HUDEP-2 (cell line): ENCODE measurements around the gene SPANXD.
"Not testable (repeated sequence)": the region's sequence is repeated elsewhere in the genome, so short reads cannot be mapped to it uniquely, and the experiment has no call there.

Experiments
- DNase-seq, 76 experiments: peaks; one replicate each; lab custom pipeline; 2025; ENCODE audit not compliant: unreplicated experiment in 76 of 76; lab: John Stamatoyannopoulos, UW

Gene SPANXD

GRCh38 chrX:141698639-141699038, at the start of gene SPANXD:
SPANXD (minus strand) TSS chrX:141698739; CDS start chrX:141698405, 334 bp downstream.
- not testable (repeated sequence) for DNase-seq

DNA sequence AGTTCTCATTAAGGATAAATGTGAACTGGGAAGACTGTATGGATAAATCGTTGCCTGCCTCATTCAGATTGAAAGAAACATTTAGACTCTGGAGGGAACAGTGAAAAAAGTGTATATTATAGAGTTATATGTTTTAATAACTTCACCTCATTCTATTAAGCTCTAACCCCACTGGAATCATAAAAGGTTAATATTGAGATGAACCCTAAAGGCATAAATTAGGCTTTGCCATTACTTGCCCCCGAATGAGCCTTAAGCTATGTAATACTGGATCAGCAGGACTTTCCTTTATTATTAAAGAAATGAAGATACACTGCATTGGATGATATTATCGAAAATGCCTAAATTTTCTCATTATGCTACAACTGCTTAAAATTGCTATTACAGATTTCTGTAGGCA, 44.1 kb upstream of the SPANXD start:
- no peak for DNase-seq

GRCh38 chrX:141736656-141737055, 38.1 kb upstream of the SPANXD start:
- DNase-seq: no peak

DNA sequence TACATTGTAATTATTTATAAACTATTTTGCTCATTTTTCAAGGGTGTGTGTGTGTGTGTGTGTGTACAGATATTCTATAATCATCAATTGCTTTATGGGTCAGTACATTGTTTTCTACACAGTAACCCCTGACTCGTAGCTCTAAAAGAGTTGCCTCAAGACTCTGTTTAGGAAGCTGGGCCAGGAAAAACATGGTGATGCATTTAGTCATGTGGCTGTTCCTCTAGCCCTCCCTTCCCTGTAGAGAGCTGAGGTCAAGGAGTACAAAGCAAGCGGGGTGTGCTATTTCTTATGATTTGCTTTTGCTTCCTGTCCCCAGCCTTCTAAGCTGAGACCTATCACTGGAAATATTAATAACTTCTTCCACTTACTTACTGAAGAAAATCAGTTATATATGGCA, 34.8 kb upstream of the SPANXD start:
- no peak for DNase-seq

DNA sequence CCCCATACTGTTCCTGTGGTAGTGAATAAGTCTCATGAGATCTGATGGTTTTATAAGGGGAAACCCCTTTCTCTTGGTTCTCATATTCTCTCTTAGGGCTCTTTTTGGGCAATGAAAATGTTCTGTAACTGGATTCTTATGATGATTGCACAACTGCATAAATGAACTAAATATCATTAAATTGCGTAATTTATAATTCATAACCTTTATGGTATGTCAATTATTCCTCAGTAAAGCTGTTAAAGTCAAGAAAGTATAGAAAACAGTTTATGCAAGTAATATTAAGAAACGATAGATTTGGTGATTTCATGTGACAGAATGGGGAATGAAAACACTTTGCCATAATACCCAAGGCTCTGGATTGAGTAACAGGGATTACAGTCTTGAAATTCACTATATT, 33.5 kb upstream of the SPANXD start:
- no peak for DNase-seq

DNA sequence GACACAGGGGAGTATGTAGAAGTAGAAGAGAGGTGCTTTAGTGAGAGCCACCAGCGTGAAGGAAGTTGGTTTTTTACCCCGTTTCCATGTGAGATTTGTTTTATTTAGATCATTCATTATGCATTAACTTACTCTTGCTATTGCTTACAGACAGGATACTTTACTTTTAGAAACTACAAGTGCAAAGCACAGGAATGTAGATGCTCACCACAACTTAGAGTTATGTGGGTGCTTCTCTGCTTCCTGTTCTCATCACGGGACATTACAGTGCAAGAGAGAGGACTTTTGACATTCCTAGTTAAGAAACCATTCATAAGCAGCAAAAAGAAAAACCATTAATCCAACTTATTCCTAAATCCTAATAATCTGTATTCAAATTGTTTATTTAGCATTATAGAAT, 25.6 kb upstream of the SPANXD start:
- DNase-seq: no peak

DNA sequence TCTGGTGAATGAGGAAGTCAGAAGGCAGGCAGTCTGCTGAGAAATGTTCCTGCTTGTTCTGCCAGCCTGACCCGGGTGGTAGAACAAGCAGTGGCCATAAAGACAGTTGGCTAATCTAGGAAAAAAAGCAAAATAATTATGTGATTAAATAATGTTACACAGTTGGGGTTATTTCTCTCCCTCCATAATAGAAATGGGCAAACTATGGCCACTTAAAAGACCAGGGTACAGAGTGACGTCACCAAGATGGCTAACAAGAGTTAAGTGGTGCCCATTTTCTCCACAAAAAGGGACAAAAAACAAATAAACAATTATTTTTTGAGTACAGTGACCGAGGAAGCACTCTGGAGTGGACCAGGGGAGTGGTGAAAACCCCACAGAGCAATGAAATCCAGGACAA, 16.1 kb upstream of the SPANXD start:
- DNase-seq: no peak

- DNase-seq: no peak
Measured at GRCh38 chrX:141701072-141701471, 2.5 kb upstream of the SPANXD start.

- no peak for DNase-seq
Measured at GRCh38 chrX:141673946-141674345, 24.6 kb downstream of the SPANXD start.

- DNase-seq: no peak
Measured at GRCh38 chrX:141669689-141670088, 28.9 kb downstream of the SPANXD start.

- no peak for DNase-seq
Measured at GRCh38 chrX:141668371-141668770, 30.2 kb downstream of the SPANXD start.

GRCh38 chrX:141662781-141663180, 35.8 kb downstream of the SPANXD start:
- DNase-seq: no peak

DNA sequence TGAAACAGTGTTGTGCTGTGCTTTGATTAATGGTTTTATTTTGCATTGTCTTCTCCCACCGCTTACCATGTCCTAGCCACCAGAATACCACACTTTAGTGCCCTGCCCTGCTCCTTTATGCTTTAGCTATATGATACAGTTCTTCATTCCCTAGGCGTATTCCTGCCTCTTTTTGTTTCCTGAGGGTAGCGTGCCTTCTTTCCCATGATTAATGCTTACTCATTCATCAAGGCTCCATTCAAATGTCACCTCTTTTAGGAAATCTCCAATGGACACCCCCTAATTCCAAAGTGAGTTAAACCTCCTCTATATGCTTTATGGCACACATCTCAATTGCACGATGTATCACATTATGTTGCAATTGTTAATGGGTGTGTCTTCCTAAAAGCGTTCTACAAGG, 46.3 kb downstream of the SPANXD start:
- DNase-seq: no peak
